SU-DHL-6 (cell line): ENCODE data around the gene IQSEC3.
"Not testable (repeated sequence)": the region's sequence is repeated elsewhere in the genome, so short reads cannot be mapped to it uniquely, and the experiment has no call there.

Source experiments
- H2AFZ ChIP-seq: fragments of 200-600 bp; sonication (generic); 2 replicates; pipeline ENCODE4 v1.6.1; 2014; ENCODE audit warnings: low read depth, mild to moderate bottlenecking, moderate library complexity, mixed read lengths, antibody characterized with exemption, low read length; ENCODE audit not compliant: severe bottlenecking
- H3F3A ChIP-seq: fragments of 200-600 bp; shearing (Covaris generic); 2 replicates; pipeline ENCODE4 v1.6.0; 2016; ENCODE audit warnings: antibody characterized with exemption, mild to moderate bottlenecking; ENCODE audit not compliant: insufficient read depth
- H3K27ac ChIP-seq: fragments of 200-600 bp; sonication (generic); 2 replicates; pipeline ENCODE4 v1.5.1; 2016; ENCODE audit warnings: low read depth, mild to moderate bottlenecking, low read length, moderate library complexity, mixed read lengths
- H3K27me3 ChIP-seq: fragments of 200-600 bp; sonication (generic), shearing (Covaris generic); 2 replicates; pipeline ENCODE4 v1.6.0; 2014; ENCODE audit warnings: mild to moderate bottlenecking, low read length
- H3K36me3 ChIP-seq: fragments of 200-600 bp; sonication (generic); 2 replicates; pipeline ENCODE4 v1.6.1; 2014; ENCODE audit warnings: mild to moderate bottlenecking, low read length, mixed read lengths
- H3K4me2 ChIP-seq: fragments of 300-600, 200-600 bp; shearing (Covaris generic), sonication (generic); 2 replicates; pipeline ENCODE4 v1.6.0; 2014; ENCODE audit warnings: low read length, low read depth, mild to moderate bottlenecking; ENCODE audit not compliant: poor library complexity, severe bottlenecking
- H3K4me3 ChIP-seq: fragments of 200-600 bp; sonication (generic); 2 replicates; pipeline ENCODE4 v1.5.1; 2014; ENCODE audit warnings: antibody characterized with exemption, low read length, mild to moderate bottlenecking, mixed read lengths; ENCODE audit not compliant: insufficient read depth, poor library complexity, severe bottlenecking
- H3K79me2 ChIP-seq: fragments of 200-600 bp; sonication (generic); 2 replicates; pipeline ENCODE4 v1.6.1; 2014; ENCODE audit warnings: mild to moderate bottlenecking, low read length, moderate library complexity; ENCODE audit not compliant: insufficient read depth
- H3K9ac ChIP-seq: fragments of 200-600 bp; sonication (generic); 2 replicates; pipeline ENCODE4 v1.7.0; 2014; ENCODE audit warnings: mild to moderate bottlenecking, low read length
- H3K9me2 ChIP-seq: fragments of 200-600 bp; sonication (generic); replicated peaks from 2 replicates; pipeline ENCODE4 v1.6.1; 2014; ENCODE audit warnings: low read length; ENCODE audit not compliant: insufficient read depth
- H3K9me3 ChIP-seq: fragments of 200-600 bp; sonication (generic); 2 replicates; pipeline ENCODE4 v1.6.1; 2014; ENCODE audit warnings: low read length, mixed read lengths; ENCODE audit not compliant: insufficient read depth
- H4K20me1 ChIP-seq: fragments of 200-600 bp; sonication (generic); 2 replicates; pipeline ENCODE4 v1.6.1; 2014; ENCODE audit warnings: low read depth, mild to moderate bottlenecking, antibody characterized with exemption, low read length, moderate library complexity, mixed read lengths
- CTCF ChIP-seq: fragments of 200-600 bp; sonication (generic); IDR thresholded peaks from one replicate; pipeline ENCODE4 v1.5.1; 2017; ENCODE audit warnings: antibody characterized with exemption, mild to moderate bottlenecking, low read length, moderate library complexity; ENCODE audit not compliant: insufficient read depth, poor library complexity, severe bottlenecking
- EZH2phosphoT487 ChIP-seq: fragments of 200-600 bp; sonication (generic), shearing (Covaris generic); conservative IDR thresholded peaks from 2 replicates; pipeline ENCODE4 v1.6.1; 2018; ENCODE audit warnings: mild to moderate bottlenecking, antibody characterized with exemption, low read length, moderate library complexity, mixed read lengths

Gene IQSEC3

GRCh38 chr12:130519-130918 is 64.0 kb downstream of the IQSEC3 start:
- Histone ChIP-seq H2AFZ (no peak overlapping the region), H3K79me2 (no peaks in the 10 kb centered on the region), H3K27me3 (no peaks in the 10 kb centered on the region), H3K4me3 (no peak overlapping the region), H3K9ac (no peak overlapping the region), H3K9me2 (no peaks in the 10 kb centered on the region), H4K20me1 (no peaks in the 10 kb centered on the region), H3K36me3 (no peaks in the 10 kb centered on the region), H3K27ac (no peak overlapping the region), H3F3A (no peaks in the 10 kb centered on the region), H3K4me2 (no peak overlapping the region), H3K9me3 (no peaks in the 10 kb centered on the region)
- TF ChIP-seq CTCF (no peak), EZH2phosphoT487 (no peak)

GRCh38 chr12:131008-131407 is 64.4 kb downstream of the IQSEC3 start:
- no peak overlapping the region for H3K4me2 ChIP-seq

GRCh38 chr12:131732-132495 is 65.3 kb downstream of the IQSEC3 start:
- Histone ChIP-seq H4K20me1 (no peaks in the 10 kb centered on the region), H3K79me2 (no peaks in the 10 kb centered on the region), H3K9me3 (no peaks in the 10 kb centered on the region), H3K9ac (no peak overlapping the region), H3K9me2 (no peaks in the 10 kb centered on the region), H3F3A (no peaks in the 10 kb centered on the region), H2AFZ (no peak overlapping the region), H3K36me3 (no peaks in the 10 kb centered on the region), H3K4me3 (no peak overlapping the region), H3K27ac (no peak overlapping the region), H3K27me3 (no peaks in the 10 kb centered on the region), H3K4me2 (no peak overlapping the region)
- TF ChIP-seq EZH2phosphoT487: no peak
- no peak for TF ChIP-seq CTCF

More at GRCh38 chr12:131008-131407, 64.4 kb downstream of the IQSEC3 start:
- Histone ChIP-seq H4K20me1 (no peaks in the 10 kb centered on the region), H3K79me2 (no peaks in the 10 kb centered on the region), H3K9me2 (no peaks in the 10 kb centered on the region), H3F3A (no peaks in the 10 kb centered on the region), H3K27ac (no peak overlapping the region), H3K9ac (no peak overlapping the region), H3K4me3 (no peak overlapping the region), H3K36me3 (no peaks in the 10 kb centered on the region), H3K9me3 (no peaks in the 10 kb centered on the region), H3K27me3 (no peaks in the 10 kb centered on the region), H2AFZ (no peak overlapping the region)
- TF ChIP-seq CTCF (no peak), EZH2phosphoT487 (no peak)

- H4K20me1 ChIP-seq, H3K27me3 ChIP-seq, H3K4me2 ChIP-seq, H3K9ac ChIP-seq, H3K27ac ChIP-seq, H3K9me2 ChIP-seq, H3F3A ChIP-seq, H2AFZ ChIP-seq, H3K36me3 ChIP-seq, H3K79me2 ChIP-seq, H3K9me3 ChIP-seq, H3K4me3 ChIP-seq: not testable (repeated sequence)
Observed at GRCh38 chr12:133616-134232, 67.2 kb downstream of the IQSEC3 start.
